Esophagus (tissue), 2 donors: ENCODE data around the gene MYOD1. TPM values are rescaled to one million over a fixed set of nuclear protein-coding genes. Genes with fewer than 3 reads are reported as not detected.

Source experiments
- H3K27ac ChIP-seq, 2 donors: one replicate each; pipeline ENCODE4 v1.5.1; 2013; ENCODE audit warnings: low read depth in 2 of 2, mild to moderate bottlenecking in 2 of 2, inconsistent platforms in 1 of 2, low read length in 1 of 2, moderate library complexity in 1 of 2
- H3K27me3 ChIP-seq, 2 donors: one replicate each; pipeline ENCODE4 v1.6.1; 2013; ENCODE audit warnings: low read length in 2 of 2, control low read depth in 1 of 2, mild to moderate bottlenecking in 1 of 2; ENCODE audit not compliant: insufficient read depth in 2 of 2, control insufficient read depth in 1 of 2
- H3K36me3 ChIP-seq, 2 donors: one replicate each; pipeline ENCODE4 v1.6.1; 2013; ENCODE audit warnings: low read length in 1 of 2; ENCODE audit not compliant: control insufficient read depth in 2 of 2, insufficient read depth in 2 of 2
- H3K4me1 ChIP-seq, 2 donors: one replicate each; pipeline ENCODE4 v1.6.1; 2013; ENCODE audit warnings: low read length in 1 of 2; ENCODE audit not compliant: control insufficient read depth in 2 of 2, insufficient read depth in 2 of 2
- H3K4me3 ChIP-seq, 2 donors: one replicate each; pipeline ENCODE4 v1.5.1; 2013; ENCODE audit warnings: low read length in 2 of 2, mild to moderate bottlenecking in 2 of 2, low read depth in 1 of 2, moderate library complexity in 1 of 2
- H3K9me3 ChIP-seq, 2 donors: one replicate each; pipeline ENCODE4 v1.6.1; 2013; ENCODE audit warnings: mild to moderate bottlenecking in 2 of 2, low read depth in 1 of 2, low read length in 1 of 2, moderate library complexity in 1 of 2; ENCODE audit not compliant: control insufficient read depth in 2 of 2, insufficient read depth in 1 of 2
- WGBS, 2 donors: extraction: QIAGEN DNeasy Blood & Tissue Kit; methylation state at CpG; one replicate each; pipeline ENCODE4 v1.1.7; 2013; 5-methylcytosine and 5-hydroxymethylcytosine counted together
- polyA plus RNA-seq, 2 donors: library from polyadenylated mRNA; stranded (reverse); fragments of 200-250 nt; gene quantifications; one replicate each; pipeline ENCODE4 v1.2.3, GENCODE V29; 2013
- donor health status: healthy with polysubstance abuse.
- donor health status: Bipolar disorder and iron deficiency.

MYOD1 gene
- polyA plus RNA-seq, 2 donors: not detected

- WGBS, 2 donors: 17 to 18% methylated on average over 9 of the region's 9 CpGs
- Histone ChIP-seq H3K4me1 (peaks cover 4 to 8% of the 10 kb centered on the region in 2 donors), H3K27ac (no peak overlapping the region), H3K4me3 (no peak overlapping the region), H3K36me3 (no peaks in the 10 kb centered on the region), H3K9me3 (peaks cover 0 to under 1% of the 10 kb centered on the region in 2 donors), H3K27me3 (peaks cover under 1 to 2% of the 10 kb centered on the region in 2 donors)
Observed at GRCh38 chr11:17730608-17731462, 11.5 kb downstream of the MYOD1 start.

- H3K4me3 ChIP-seq: no peak overlapping the region
- H3K27ac ChIP-seq: no peak overlapping the region
- H3K27me3 ChIP-seq: peaks cover 6 to 12% of the 10 kb centered on the region in 2 donors
- H3K4me1 ChIP-seq: peaks cover 4 to 11% of the 10 kb centered on the region in 2 donors
- 76 to 77% methylated on average over 4 of the region's 4 CpGs for WGBS, 2 donors
- H3K9me3 ChIP-seq: peaks cover 0 to 5% of the 10 kb centered on the region in 2 donors
- H3K36me3 ChIP-seq: no peaks in the 10 kb centered on the region
Observed at GRCh38 chr11:17733261-17733660, 13.9 kb downstream of the MYOD1 start.

- H3K27me3 ChIP-seq: peaks cover 4 to 12% of the 10 kb centered on the region in 2 donors
- H3K36me3 ChIP-seq: no peaks in the 10 kb centered on the region
- H3K4me3 ChIP-seq: peak within 1 kb of the TSS; percentile 13 to 28
- H3K4me1 ChIP-seq: peaks cover 4 to 11% of the 10 kb centered on the region in 2 donors
- H3K9me3 ChIP-seq: peaks cover 0 to 5% of the 10 kb centered on the region in 2 donors
- 1% methylated on average over 37 to 66 of the region's 66 CpGs for WGBS, 2 donors
- no peak within 1 kb of the TSS for H3K27ac ChIP-seq
Observed at GRCh38 chr11:17734418-17734911, 15.1 kb downstream of the MYOD1 start, which contains the start of gene KCNC1. Gene KCNC1 (plus strand): TSS chr11:17734781. CDS start chr11:17736003, 1,222 bp downstream.

GRCh38 chr11:17734986-17735817, 15.8 kb downstream of the MYOD1 start:
- Histone ChIP-seq H3K9me3 (peaks cover 0 to 5% of the 10 kb centered on the region in 2 donors), H3K36me3 (no peaks in the 10 kb centered on the region), H3K4me1 (peaks cover 4 to 11% of the 10 kb centered on the region in 2 donors), H3K4me3 (peak overlapping the region in 1 of 2 donors; percentile 28), H3K27me3 (peaks cover 4 to 12% of the 10 kb centered on the region in 2 donors), H3K27ac (no peak overlapping the region)
- WGBS, 2 donors: 1 to 2% methylated on average over 37 to 73 of the region's 73 CpGs

GRCh38 chr11:17735818-17736578, 16.6 kb downstream of the MYOD1 start:
- Histone ChIP-seq H3K27me3 (peaks cover 4 to 12% of the 10 kb centered on the region in 2 donors), H3K27ac (no peak overlapping the region), H3K4me1 (peaks cover 4 to 11% of the 10 kb centered on the region in 2 donors), H3K9me3 (peaks cover 0 to 5% of the 10 kb centered on the region in 2 donors), H3K36me3 (no peaks in the 10 kb centered on the region), H3K4me3 (no peak overlapping the region)
- 16 to 17% methylated on average over 91 to 102 of the region's 102 CpGs for WGBS, 2 donors

GRCh38 chr11:17736579-17736893, 17.2 kb downstream of the MYOD1 start:
- Histone ChIP-seq H3K27me3 (peaks cover 4 to 12% of the 10 kb centered on the region in 2 donors), H3K9me3 (peaks cover 2 to 5% of the 10 kb centered on the region in 2 donors)
- WGBS, 2 donors: 23 to 30% methylated on average over 12 of the region's 12 CpGs

GRCh38 chr11:17736930-17737817, 17.8 kb downstream of the MYOD1 start:
- Histone ChIP-seq H3K27me3 (peaks cover 4 to 12% of the 10 kb centered on the region in 2 donors), H3K27ac (no peak overlapping the region), H3K4me3 (no peak overlapping the region), H3K4me1 (peaks cover 4 to 11% of the 10 kb centered on the region in 2 donors), H3K36me3 (no peaks in the 10 kb centered on the region), H3K9me3 (peaks cover 2 to 5% of the 10 kb centered on the region in 2 donors)
- 60% methylated on average over 15 of the region's 15 CpGs for WGBS, 2 donors

More at GRCh38 chr11:17736579-17736893, 17.2 kb downstream of the MYOD1 start:
- H3K36me3 ChIP-seq: no peaks in the 10 kb centered on the region
- H3K4me3 ChIP-seq: no peak overlapping the region
- H3K4me1 ChIP-seq: peaks cover 4 to 11% of the 10 kb centered on the region in 2 donors
- H3K27ac ChIP-seq: no peak overlapping the region

- 51 to 52% methylated on average over 10 of the region's 10 CpGs for WGBS, 2 donors
- no peak overlapping the region for H3K4me3 ChIP-seq
- H3K4me1 ChIP-seq: peaks cover 4 to 11% of the 10 kb centered on the region in 2 donors
- H3K27ac ChIP-seq: no peak overlapping the region
- peaks cover 4 to 12% of the 10 kb centered on the region in 2 donors for H3K27me3 ChIP-seq
- H3K36me3 ChIP-seq: no peaks in the 10 kb centered on the region
- H3K9me3 ChIP-seq: peaks cover 2 to 5% of the 10 kb centered on the region in 2 donors
Observed at GRCh38 chr11:17738151-17738973, 19.0 kb downstream of the MYOD1 start.
